CD4-positive, alpha-beta memory T cell (primary cell): ENCODE data around the gene SSH2. TPM values are rescaled to one million over a fixed set of nuclear protein-coding genes. Genes with fewer than 3 reads are reported as not detected.

ENCODE experiments used
- CTCF ChIA-PET: fragments of 350-600 bp; sonication (Branson Sonifier 250); formaldehyde crosslinking; loops from one replicate; lab custom pipeline; 2021; ENCODE audit warnings: inconsistent platforms; ENCODE audit not compliant: partially characterized antibody; lab: Charles Lee
- POLR2A ChIA-PET: fragments of 350-600 bp; sonication (Branson Sonifier 250); formaldehyde crosslinking; loops from one replicate; lab custom pipeline; 2021; ENCODE audit not compliant: partially characterized antibody; lab: Charles Lee
- DNase-seq, 5 donors: peaks; one replicate each; pipeline versions ENCODE4 v3.0.0 to v3.0.0-alpha.2; 2020 to 2022; ENCODE audit warnings: mixed read lengths in 1 of 5
- H3K27ac ChIP-seq: one replicate; pipeline ENCODE4 v1.7.0; 2013; ENCODE audit warnings: low read depth, low read length
- H3K27me3 ChIP-seq: 2 replicates; pipeline ENCODE4 v1.7.0; 2013; ENCODE audit warnings: mild to moderate bottlenecking, low read length, moderate library complexity; ENCODE audit not compliant: insufficient read depth
- H3K36me3 ChIP-seq: 2 replicates; pipeline ENCODE4 v1.7.0; 2013; ENCODE audit warnings: mild to moderate bottlenecking, low read length, moderate library complexity; ENCODE audit not compliant: insufficient read depth
- H3K4me1 ChIP-seq: 2 replicates; pipeline ENCODE4 v1.7.0; 2013; ENCODE audit warnings: mild to moderate bottlenecking, low read length, moderate library complexity; ENCODE audit not compliant: insufficient read depth
- H3K4me3 ChIP-seq, 2 donors: one replicate each; pipeline ENCODE4 v1.7.0; 2013; ENCODE audit warnings: low read length in 2 of 2, mild to moderate bottlenecking in 1 of 2
- H3K9me3 ChIP-seq, 2 donors: one replicate each; pipeline ENCODE4 v1.7.0; 2013; ENCODE audit warnings: low read length in 2 of 2, control low read depth in 1 of 2; ENCODE audit not compliant: control insufficient read depth in 1 of 2
- H3K27ac Mint-ChIP-seq, 7 donors: one replicate each; pipeline ENCODE4 v1.8.0; 2020 to 2021; ENCODE audit warnings: mixed read lengths in 7 of 7, mild to moderate bottlenecking in 6 of 7, inconsistent platforms in 3 of 7, moderate library complexity in 3 of 7
- H3K27me3 Mint-ChIP-seq, 2 donors: one replicate each; pipeline ENCODE4 v1.8.0; 2020 to 2021; ENCODE audit warnings: mixed read lengths in 2 of 2
- H3K36me3 Mint-ChIP-seq, 2 donors: one replicate each; pipeline ENCODE4 v1.8.0; 2020 to 2021; ENCODE audit warnings: mixed read lengths in 2 of 2, inconsistent platforms in 1 of 2, mild to moderate bottlenecking in 1 of 2
- H3K4me1 Mint-ChIP-seq, 4 donors: one replicate each; pipeline ENCODE4 v1.8.0; 2020 to 2021; ENCODE audit warnings: mixed read lengths in 4 of 4, mild to moderate bottlenecking in 1 of 4
- H3K4me3 Mint-ChIP-seq, 8 donors: one replicate each; pipeline ENCODE4 v1.8.0; 2020 to 2021; ENCODE audit warnings: mixed read lengths in 8 of 8, mild to moderate bottlenecking in 7 of 8, moderate library complexity in 6 of 8, inconsistent platforms in 3 of 8
- H3K9me3 Mint-ChIP-seq, 8 donors: one replicate each; pipeline ENCODE4 v1.8.0; 2020 to 2021; ENCODE audit warnings: mixed read lengths in 8 of 8, mild to moderate bottlenecking in 5 of 8, inconsistent platforms in 3 of 8, moderate library complexity in 1 of 8
- intact Hi-C: fragments of 100-400 bp; cut with micrococcal nuclease; formaldehyde crosslinking; loops from one replicate; pipeline ENCODE4 v1.15.1; 2023
- polyA plus RNA-seq, 2 donors: library from polyadenylated mRNA; unstranded; fragments of 300-500 nt; fragmentation: Illumina TruSeq; gene quantifications; one replicate each; pipeline ENCODE4 v1.2.3, GENCODE V29; 2021
- total RNA-seq, 2 experiments: library from RNA; stranded (reverse); gene quantifications; one replicate each; pipeline ENCODE4 v1.2.3, GENCODE V29; 2021

The SSH2 gene
- total and polyA plus RNA-seq, 4 experiments from 2014 or later = 13.5 to 70.4 (median 54.2) TPM

- CTCF ChIA-PET = no interaction called here
- no peak for DNase-seq
- H3K36me3 ChIP-seq = no peaks in the 10 kb centered on the region
- no peaks in the 10 kb centered on the region for H3K9me3 ChIP-seq
- H3K4me3 ChIP-seq = no peak overlapping the region
- no peak overlapping the region for H3K4me3 Mint-ChIP-seq
- no peaks in the 10 kb centered on the region for H3K27me3 ChIP-seq
- no peaks in the 10 kb centered on the region for H3K9me3 Mint-ChIP-seq
- H3K4me1 Mint-ChIP-seq = no peaks in the 10 kb centered on the region
- no peaks in the 10 kb centered on the region for H3K4me1 ChIP-seq
- H3K36me3 Mint-ChIP-seq = peaks cover 6 to 18% of the 10 kb centered on the region in 2 donors
- intact Hi-C loops = no loop called here
- POLR2A ChIA-PET = no interaction called here
- H3K27ac Mint-ChIP-seq = peak overlapping the region in 2 of 7 donors; percentile 3 to 21
- H3K27me3 Mint-ChIP-seq = no peaks in the 10 kb centered on the region
- no peak overlapping the region for H3K27ac ChIP-seq
Measured at GRCh38 chr17:29840884-29841283, 89.1 kb downstream of the SSH2 start.

DNA sequence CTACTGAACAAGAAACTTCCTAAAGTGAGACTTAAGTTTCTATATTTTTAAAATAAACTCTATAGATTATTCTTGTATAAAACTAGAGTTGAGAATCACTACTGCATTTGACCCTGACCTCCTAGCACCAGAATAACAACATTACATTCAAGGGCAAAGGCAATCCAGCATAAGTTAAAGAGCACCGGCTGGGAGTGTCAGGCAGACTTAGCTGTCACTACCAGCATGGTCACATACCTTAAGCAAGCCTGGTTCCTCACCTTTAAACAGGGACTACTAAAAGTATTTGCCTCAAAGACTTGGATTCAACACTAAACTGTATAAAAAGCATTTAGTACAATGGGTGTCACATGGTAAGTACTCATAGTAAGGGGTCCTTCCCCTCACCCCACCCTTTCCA lies 90.4 kb downstream of the SSH2 start:
- H3K4me3 ChIP-seq = no peak overlapping the region
- Mint-ChIP-seq H3K9me3 (no peaks in the 10 kb centered on the region), H3K4me3 (no peak overlapping the region), H3K27ac (no peak overlapping the region), H3K27me3 (no peaks in the 10 kb centered on the region), H3K36me3 (peaks cover 4 to 12% of the 10 kb centered on the region in 2 donors), H3K4me1 (no peaks in the 10 kb centered on the region)
- DNase-seq = no peak
- intact Hi-C loops = no loop called here
- no peaks in the 10 kb centered on the region for H3K36me3 ChIP-seq
- CTCF ChIA-PET = interaction anchor here (1.5 kb wide), 1 partner anchor 12 kb away, joined by 4 read pairs; no protein-coding TSS in a partner anchor
- H3K9me3 ChIP-seq = no peaks in the 10 kb centered on the region
- H3K4me1 ChIP-seq = no peaks in the 10 kb centered on the region
- no peak overlapping the region for H3K27ac ChIP-seq
- H3K27me3 ChIP-seq = no peaks in the 10 kb centered on the region
- POLR2A ChIA-PET = no interaction called here

DNA sequence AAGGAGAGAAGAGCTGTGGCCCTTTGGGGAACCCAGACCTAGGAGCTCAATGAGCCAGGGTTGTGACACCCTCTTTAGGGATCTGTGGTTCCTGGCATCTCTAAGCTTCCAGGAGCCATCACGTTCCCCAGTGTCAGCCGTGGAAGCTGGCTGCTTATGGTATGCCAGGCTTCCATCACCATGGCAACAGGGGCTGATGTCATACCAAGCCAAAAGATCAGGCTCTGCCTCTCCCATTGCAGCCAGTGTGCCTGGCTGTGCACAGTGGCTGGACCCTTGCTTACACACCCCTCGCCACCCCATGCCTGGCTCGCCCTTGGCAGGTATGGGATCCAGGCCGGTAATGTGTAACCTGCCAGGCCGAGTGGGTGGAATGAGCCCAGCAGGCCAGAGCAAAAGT lies 91.1 kb downstream of the SSH2 start:
- Mint-ChIP-seq H3K4me3 (no peak overlapping the region), H3K9me3 (no peaks in the 10 kb centered on the region), H3K27me3 (no peaks in the 10 kb centered on the region), H3K4me1 (no peaks in the 10 kb centered on the region), H3K27ac (no peak overlapping the region), H3K36me3 (peaks cover 1 to 9% of the 10 kb centered on the region in 2 donors)
- no peaks in the 10 kb centered on the region for H3K4me1 ChIP-seq
- ChIA-PET CTCF (interaction anchor here (1.5 kb wide), 1 partner anchor 12 kb away, joined by 4 read pairs; no protein-coding TSS in a partner anchor), POLR2A (no interaction called here)
- no peak overlapping the region for H3K4me3 ChIP-seq
- intact Hi-C loops = no loop called here
- H3K27me3 ChIP-seq = no peaks in the 10 kb centered on the region
- no peak overlapping the region for H3K27ac ChIP-seq
- H3K9me3 ChIP-seq = no peaks in the 10 kb centered on the region
- H3K36me3 ChIP-seq = no peaks in the 10 kb centered on the region
- DNase-seq = no peak

- Histone ChIP-seq H3K9me3 (no peaks in the 10 kb centered on the region), H3K4me3 (no peak overlapping the region), H3K27me3 (no peaks in the 10 kb centered on the region), H3K27ac (no peak overlapping the region), H3K4me1 (no peaks in the 10 kb centered on the region), H3K36me3 (no peaks in the 10 kb centered on the region)
- Mint-ChIP-seq H3K36me3 (peaks cover 1 to 6% of the 10 kb centered on the region in 2 donors), H3K27me3 (no peaks in the 10 kb centered on the region), H3K4me1 (no peaks in the 10 kb centered on the region), H3K9me3 (no peaks in the 10 kb centered on the region), H3K4me3 (no peak overlapping the region), H3K27ac (no peak overlapping the region)
- DNase-seq = no peak
- ChIA-PET POLR2A (no interaction called here), CTCF (no interaction called here)
- intact Hi-C loops = no loop called here
Measured at GRCh38 chr17:29837531-29837930, 92.5 kb downstream of the SSH2 start.

GRCh38 chr17:29836643-29837042 lies 93.4 kb downstream of the SSH2 start:
- ChIA-PET POLR2A (no interaction called here), CTCF (interaction anchor here (1.0 kb wide), 1 partner anchor 95 kb away, joined by 3 read pairs; no protein-coding TSS in a partner anchor)
- Histone ChIP-seq H3K4me1 (no peaks in the 10 kb centered on the region), H3K27me3 (no peaks in the 10 kb centered on the region), H3K9me3 (no peaks in the 10 kb centered on the region), H3K4me3 (no peak overlapping the region), H3K36me3 (no peaks in the 10 kb centered on the region), H3K27ac (no peak overlapping the region)
- no peak overlapping the region for H3K27ac Mint-ChIP-seq
- peaks cover 1 to 6% of the 10 kb centered on the region in 2 donors for H3K36me3 Mint-ChIP-seq
- no peak for DNase-seq
- no peaks in the 10 kb centered on the region for H3K4me1 Mint-ChIP-seq
- no peaks in the 10 kb centered on the region for H3K27me3 Mint-ChIP-seq
- H3K9me3 Mint-ChIP-seq = no peaks in the 10 kb centered on the region
- intact Hi-C loops = no loop called here
- no peak overlapping the region for H3K4me3 Mint-ChIP-seq

DNA sequence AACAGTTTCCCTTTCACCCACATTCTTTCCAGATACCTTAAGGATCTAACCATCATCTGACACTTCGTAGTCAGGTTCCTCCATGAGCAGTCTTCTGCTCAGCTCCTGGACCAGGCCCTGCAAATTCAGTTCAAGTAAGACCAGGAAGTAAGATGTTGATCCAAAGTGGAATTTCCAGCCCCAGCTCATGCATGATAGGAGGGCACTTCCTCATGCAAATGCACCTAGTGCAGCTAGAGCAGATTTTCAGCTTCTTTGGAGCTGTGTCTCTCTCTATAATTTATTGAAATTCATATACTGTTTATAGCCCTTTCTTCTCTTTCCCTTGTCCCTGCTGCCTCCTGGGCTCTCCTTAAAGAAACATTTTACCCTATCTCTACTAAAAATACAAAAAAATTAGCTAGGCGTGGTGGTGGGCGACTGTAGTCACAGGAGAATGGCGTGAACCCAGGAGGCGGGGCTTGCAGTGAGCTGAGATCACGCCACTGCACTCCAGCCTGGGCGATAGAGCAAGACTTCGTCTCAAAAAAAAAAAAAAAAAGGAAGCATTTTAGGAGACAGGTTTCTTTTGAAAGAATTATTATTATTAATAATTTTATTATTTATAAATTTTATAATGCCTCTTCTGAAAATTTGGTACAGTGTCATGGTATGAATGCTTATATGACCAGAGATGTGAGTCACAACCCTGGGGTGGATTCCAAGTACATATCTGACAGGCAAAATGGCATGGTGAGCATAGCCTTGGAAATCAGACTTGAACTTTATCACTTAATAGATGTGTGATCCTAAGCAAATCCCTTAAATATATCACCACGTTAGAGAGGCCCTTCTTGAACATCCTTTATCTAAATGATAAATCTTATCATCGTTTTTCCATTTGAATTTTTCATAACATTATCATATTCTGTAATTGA lies 94.3 kb downstream of the SSH2 start:
- no peaks in the 10 kb centered on the region for H3K36me3 ChIP-seq

GRCh38 chr17:29833801-29834200 lies 96.2 kb downstream of the SSH2 start:
- no peak overlapping the region for H3K27ac ChIP-seq
- H3K4me1 ChIP-seq = no peaks in the 10 kb centered on the region
- H3K27me3 ChIP-seq = no peaks in the 10 kb centered on the region
- H3K27me3 Mint-ChIP-seq = no peaks in the 10 kb centered on the region
- no peak for DNase-seq
- no peak overlapping the region for H3K4me3 ChIP-seq
- H3K36me3 ChIP-seq = no peaks in the 10 kb centered on the region
- H3K4me1 Mint-ChIP-seq = peaks cover 2 to 10% (median 6%) of the 10 kb centered on the region in 4 donors
- no peak overlapping the region for H3K27ac Mint-ChIP-seq
- POLR2A ChIA-PET = no interaction called here
- CTCF ChIA-PET = no interaction called here
- peaks cover 0 to 3% of the 10 kb centered on the region in 2 donors for H3K36me3 Mint-ChIP-seq
- no peaks in the 10 kb centered on the region for H3K9me3 Mint-ChIP-seq
- intact Hi-C loops = no loop called here
- H3K4me3 Mint-ChIP-seq = no peak overlapping the region
- H3K9me3 ChIP-seq = no peaks in the 10 kb centered on the region

More for the DNA sequence above, 94.3 kb downstream of the SSH2 start:
- Mint-ChIP-seq H3K27me3 (no peaks in the 10 kb centered on the region), H3K4me3 (no peak overlapping the region), H3K36me3 (peaks cover 0 to 6% of the 10 kb centered on the region in 2 donors), H3K27ac (no peak overlapping the region), H3K9me3 (no peaks in the 10 kb centered on the region), H3K4me1 (peaks cover 0 to 1% (median under 1%) of the 10 kb centered on the region in 4 donors)
- H3K27me3 ChIP-seq = no peaks in the 10 kb centered on the region
- ChIA-PET CTCF (interaction anchor here (1.3 kb wide), 1 partner anchor 29 kb away, joined by 3 read pairs; no protein-coding TSS in a partner anchor), POLR2A (no interaction called here)
- no peaks in the 10 kb centered on the region for H3K4me1 ChIP-seq
- no peak overlapping the region for H3K27ac ChIP-seq
- H3K9me3 ChIP-seq = no peaks in the 10 kb centered on the region
- no peak overlapping the region for H3K4me3 ChIP-seq
- intact Hi-C loops = no loop called here
- DNase-seq = no peak
